Measurements from ENCODE around the gene TMEM72. TPM values are rescaled to one million over a fixed set of nuclear protein-coding genes. Genes with fewer than 3 reads are reported as not detected.

Gene TMEM72
- polyA plus RNA-seq, 1 donor (not counting 4 experiments of a cell fraction or from before 2014, with no cell fraction given), result not detected

DNA sequence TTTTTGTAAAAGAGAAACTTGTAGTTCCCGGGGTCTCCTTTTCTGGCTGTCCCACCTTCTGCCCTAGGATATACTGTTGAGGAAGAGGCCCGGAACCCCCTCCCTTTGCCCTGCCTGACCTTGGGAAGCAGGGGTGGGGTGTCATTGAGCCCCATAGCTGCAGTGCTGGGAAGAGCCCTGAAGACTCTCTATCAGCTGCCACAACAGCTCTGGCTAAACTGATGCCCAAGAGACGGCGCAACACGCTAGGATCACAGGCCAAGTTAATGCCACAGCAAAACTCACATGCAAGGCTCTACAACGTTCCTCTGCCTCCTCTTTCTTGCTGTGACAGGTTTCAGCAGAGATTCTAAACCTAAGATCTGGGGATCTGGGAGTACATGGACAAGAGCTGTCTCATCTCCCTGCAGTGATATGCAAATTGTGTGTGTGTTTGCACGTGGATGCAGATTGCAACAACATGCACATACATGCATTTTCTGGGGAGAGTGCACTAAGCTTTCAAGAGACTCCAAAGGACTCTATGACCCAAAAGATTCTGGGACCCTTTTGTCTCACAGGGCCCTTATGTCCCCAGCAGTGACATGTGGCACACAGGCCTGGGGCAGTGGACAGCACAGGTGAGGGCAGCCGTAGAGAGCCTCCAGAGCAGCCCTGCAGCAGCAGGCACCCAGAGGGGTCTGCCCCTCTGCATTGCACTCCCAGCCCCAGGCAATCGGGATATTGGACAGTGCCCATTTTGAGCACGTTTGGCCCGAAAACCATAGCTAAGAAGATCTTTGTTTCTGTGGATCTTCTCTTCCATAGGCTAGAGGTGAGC lies 51.0 kb downstream of the TMEM72 start:
- DNase-seq (ENCODE audit: low read depth, low spot score) (no peak), FAIRE-seq (peak; percentile 49)
- Histone ChIP-seq H3K79me2 (ENCODE audit: control insufficient read depth, insufficient read depth, low read length) (no peaks in the 10 kb centered on the region), H2AFZ (ENCODE audit: control insufficient read depth, low read length) (no peak overlapping the region), H3K4me3 (ENCODE audit: control insufficient read depth in 2 of 3, extremely low read depth in 1 of 3, insufficient read depth in 2 of 3, low read depth in 1 of 3, low read length in 3 of 3) (no peak overlapping the region), H3K27ac (ENCODE audit: control insufficient read depth, insufficient read depth, low read length) (no peak overlapping the region), H3K9me1 (ENCODE audit: control insufficient read depth, extremely low read depth, insufficient read depth, low read length) (no peaks in the 10 kb centered on the region), H3K9me3 (ENCODE audit: control insufficient read depth, low read depth, low read length) (no peaks in the 10 kb centered on the region), H3K4me2 (ENCODE audit: control insufficient read depth, extremely low read depth, insufficient read depth, low read depth, low read length) (no peak overlapping the region), H3K4me1 (ENCODE audit: control insufficient read depth, extremely low read depth, insufficient read depth, low read length) (peaks cover 14% of the 10 kb centered on the region), H3K36me3 (ENCODE audit: control insufficient read depth in 2 of 2, extremely low read depth in 1 of 2, insufficient read depth in 2 of 2, low read length in 2 of 2) (no peaks in the 10 kb centered on the region), H4K20me1 (ENCODE audit: control insufficient read depth, extremely low read depth, insufficient read depth, low read length) (no peaks in the 10 kb centered on the region), H3K9ac (ENCODE audit: control insufficient read depth, extremely low read depth, insufficient read depth, low read length) (no peak overlapping the region), H3K27me3 (ENCODE audit: control insufficient read depth, extremely low read depth, insufficient read depth, low read length) (no peaks in the 10 kb centered on the region)
- dilution Hi-C loops (cut with MboI; ENCODE audit: extremely low pct_ligation_motif_present, low sequenced_read_pairs), result no loop called here
- TF ChIP-seq EZH2 (IDR thresholded peaks at IDR 0.05; ENCODE audit: low read length), result no peak
- TF ChIP-seq, protein P1, sequence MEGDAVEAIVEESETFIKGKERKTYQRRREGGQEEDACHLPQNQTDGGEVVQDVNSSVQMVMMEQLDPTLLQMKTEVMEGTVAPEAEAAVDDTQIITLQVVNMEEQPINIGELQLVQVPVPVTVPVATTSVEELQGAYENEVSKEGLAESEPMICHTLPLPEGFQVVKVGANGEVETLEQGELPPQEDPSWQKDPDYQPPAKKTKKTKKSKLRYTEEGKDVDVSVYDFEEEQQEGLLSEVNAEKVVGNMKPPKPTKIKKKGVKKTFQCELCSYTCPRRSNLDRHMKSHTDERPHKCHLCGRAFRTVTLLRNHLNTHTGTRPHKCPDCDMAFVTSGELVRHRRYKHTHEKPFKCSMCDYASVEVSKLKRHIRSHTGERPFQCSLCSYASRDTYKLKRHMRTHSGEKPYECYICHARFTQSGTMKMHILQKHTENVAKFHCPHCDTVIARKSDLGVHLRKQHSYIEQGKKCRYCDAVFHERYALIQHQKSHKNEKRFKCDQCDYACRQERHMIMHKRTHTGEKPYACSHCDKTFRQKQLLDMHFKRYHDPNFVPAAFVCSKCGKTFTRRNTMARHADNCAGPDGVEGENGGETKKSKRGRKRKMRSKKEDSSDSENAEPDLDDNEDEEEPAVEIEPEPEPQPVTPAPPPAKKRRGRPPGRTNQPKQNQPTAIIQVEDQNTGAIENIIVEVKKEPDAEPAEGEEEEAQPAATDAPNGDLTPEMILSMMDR (optimal IDR thresholded peaks at IDR 0.05 in 1 of 3, IDR thresholded peaks at IDR 0.05 in 1 of 3, conservative IDR thresholded peaks at IDR 0.05 in 1 of 3; ENCODE audit: extremely low read depth in 1 of 3, insufficient read depth in 2 of 3, low read length in 3 of 3), result peak in 1 of 3 experiments; percentile 63

DNA sequence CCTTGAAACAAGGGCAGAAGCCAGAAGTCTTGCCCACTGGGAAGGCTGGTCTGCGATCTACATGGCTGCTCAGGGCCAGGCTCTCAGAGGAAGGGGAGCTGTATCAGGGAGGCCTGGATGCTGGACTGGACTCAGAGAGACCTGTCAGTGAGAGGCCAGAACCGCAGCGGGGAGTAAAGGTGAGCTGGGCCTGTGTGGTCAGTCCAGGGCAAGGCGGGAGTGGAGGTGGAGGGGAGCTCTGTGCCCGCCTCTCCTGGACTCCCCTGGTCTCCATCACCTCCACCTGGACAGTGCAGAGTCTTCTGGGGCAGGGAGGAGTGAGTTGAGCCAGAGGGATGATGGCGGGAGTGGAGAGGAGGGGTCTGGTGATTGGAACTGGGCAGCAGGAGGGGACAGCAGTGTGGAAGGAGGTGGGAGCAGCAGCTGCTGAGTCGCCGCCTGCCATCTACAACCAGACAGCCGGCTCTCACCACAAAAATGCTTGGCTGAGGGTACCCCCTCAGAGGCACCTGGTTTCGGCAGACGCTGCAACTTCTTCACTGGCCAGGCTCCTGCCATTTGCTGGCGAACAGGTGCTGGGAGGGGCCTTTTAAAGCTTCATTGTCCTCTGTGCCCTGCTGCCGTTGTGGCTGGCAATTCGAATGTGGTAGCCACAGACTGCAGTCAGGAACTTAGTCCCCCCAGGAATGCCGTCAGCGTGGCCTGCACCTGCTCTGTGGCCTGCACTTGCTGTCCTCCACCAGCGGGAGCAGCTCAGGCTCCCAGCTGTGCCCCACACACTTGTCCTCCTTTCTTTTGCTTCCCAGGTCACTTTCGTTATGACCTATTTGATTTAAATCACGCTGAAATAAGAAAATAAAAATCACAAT lies 52.0 kb downstream of the TMEM72 start:
- Histone ChIP-seq H3K36me3 (ENCODE audit: control insufficient read depth in 2 of 2, extremely low read depth in 1 of 2, insufficient read depth in 2 of 2, low read length in 2 of 2) (no peaks in the 10 kb centered on the region), H3K4me3 (ENCODE audit: control insufficient read depth in 2 of 3, extremely low read depth in 1 of 3, insufficient read depth in 2 of 3, low read depth in 1 of 3, low read length in 3 of 3) (no peak overlapping the region), H3K27me3 (ENCODE audit: control insufficient read depth, extremely low read depth, insufficient read depth, low read length) (no peaks in the 10 kb centered on the region), H3K4me2 (ENCODE audit: control insufficient read depth, extremely low read depth, insufficient read depth, low read depth, low read length) (no peak overlapping the region), H2AFZ (ENCODE audit: control insufficient read depth, low read length) (no peak overlapping the region), H4K20me1 (ENCODE audit: control insufficient read depth, extremely low read depth, insufficient read depth, low read length) (no peaks in the 10 kb centered on the region), H3K9me3 (ENCODE audit: control insufficient read depth, low read depth, low read length) (no peaks in the 10 kb centered on the region), H3K9me1 (ENCODE audit: control insufficient read depth, extremely low read depth, insufficient read depth, low read length) (no peaks in the 10 kb centered on the region), H3K79me2 (ENCODE audit: control insufficient read depth, insufficient read depth, low read length) (no peaks in the 10 kb centered on the region), H3K9ac (ENCODE audit: control insufficient read depth, extremely low read depth, insufficient read depth, low read length) (no peak overlapping the region), H3K4me1 (ENCODE audit: control insufficient read depth, extremely low read depth, insufficient read depth, low read length) (peaks cover 12% of the 10 kb centered on the region), H3K27ac (ENCODE audit: control insufficient read depth, insufficient read depth, low read length) (no peak overlapping the region)
- DNase-seq (ENCODE audit: low read depth, low spot score) (no peak), FAIRE-seq (no peak)
- dilution Hi-C loops (cut with MboI; ENCODE audit: extremely low pct_ligation_motif_present, low sequenced_read_pairs), result no loop called here
- TF ChIP-seq EZH2 (IDR thresholded peaks at IDR 0.05; ENCODE audit: low read length), result no peak
- TF ChIP-seq, protein P1 (optimal IDR thresholded peaks at IDR 0.05 in 1 of 3, IDR thresholded peaks at IDR 0.05 in 1 of 3, conservative IDR thresholded peaks at IDR 0.05 in 1 of 3; ENCODE audit: extremely low read depth in 1 of 3, insufficient read depth in 2 of 3, low read length in 3 of 3), result peak; percentile 16 to 38 (median 30)
